ENCODE data around the gene CASP2. TPM values are rescaled to one million over a fixed set of nuclear protein-coding genes. Genes with fewer than 3 reads are reported as not detected.

The CASP2 gene
- polyA plus RNA-seq, 1 of the 3 experiments (the other 2 are of a cell fraction) = 19.7 TPM

DNA sequence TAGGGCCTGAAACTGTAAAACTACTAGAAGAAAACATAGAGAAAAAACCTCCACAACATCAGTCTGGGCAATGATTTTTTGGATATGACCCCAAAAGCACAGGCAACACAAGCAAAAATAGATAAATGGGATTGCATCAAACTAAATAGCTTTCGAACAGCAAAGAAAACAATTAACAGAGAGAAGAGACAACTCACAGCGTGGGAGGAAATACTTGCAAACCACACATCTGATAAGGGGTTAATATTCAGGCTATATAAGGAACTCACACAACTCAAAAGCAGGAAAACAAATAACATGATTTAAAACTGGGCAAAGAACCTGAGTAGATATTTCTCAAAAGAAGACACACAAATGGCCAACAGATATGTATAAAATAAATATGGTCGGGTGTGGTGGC is 32.6 kb upstream of the CASP2 start:
- WGBS (ENCODE audit: low lambda C conversion rate) = 56% methylated on average over 3 of the region's 3 CpGs
- Histone ChIP-seq H3K4me3 (ENCODE audit: low read depth in 2 of 2, low read length in 1 of 2) (no peak overlapping the region), H4K20me1 (ENCODE audit: insufficient read depth) (no peaks in the 10 kb centered on the region), H3K9me2 (no peaks in the 10 kb centered on the region), H3K9ac (no peak overlapping the region), H3K4me2 (no peak overlapping the region), H3K79me2 (ENCODE audit: insufficient read depth) (no peaks in the 10 kb centered on the region), H3K4me1 (ENCODE audit: control insufficient read depth in 1 of 2, insufficient read depth in 2 of 2, low read depth in 1 of 2, low read length in 1 of 2) (no peaks in the 10 kb centered on the region), H3F3A (replicated peaks; ENCODE audit: insufficient read depth) (no peaks in the 10 kb centered on the region), H3K27me3 (ENCODE audit: insufficient read depth) (no peaks in the 10 kb centered on the region), H3K36me3 (replicated peaks in 1 of 2; ENCODE audit: control insufficient read depth in 1 of 2, insufficient read depth in 2 of 2, low read length in 1 of 2) (no peaks in the 10 kb centered on the region), H2AFZ (ENCODE audit: low read depth) (no peak overlapping the region), H3K27ac (ENCODE audit: low read depth in 2 of 2, low read length in 1 of 2) (no peak overlapping the region), H3K9me3 (peaks cover 11% of the 10 kb centered on the region; the same call in 1 of the 2 replicates)
- ChIA-PET CTCF (interaction anchor here (1.1 to 2.5 kb wide), 6 partner anchors 11 to 160 kb away, joined by 3 to 12 read pairs (median 4); no protein-coding TSS in a partner anchor), POLR2A (no interaction called here)
- DNase-seq = no peak
- no peak for TF ChIP-seq ELF1 (IDR thresholded peaks at IDR 0.05)
- TF ChIP-seq, protein P1, sequence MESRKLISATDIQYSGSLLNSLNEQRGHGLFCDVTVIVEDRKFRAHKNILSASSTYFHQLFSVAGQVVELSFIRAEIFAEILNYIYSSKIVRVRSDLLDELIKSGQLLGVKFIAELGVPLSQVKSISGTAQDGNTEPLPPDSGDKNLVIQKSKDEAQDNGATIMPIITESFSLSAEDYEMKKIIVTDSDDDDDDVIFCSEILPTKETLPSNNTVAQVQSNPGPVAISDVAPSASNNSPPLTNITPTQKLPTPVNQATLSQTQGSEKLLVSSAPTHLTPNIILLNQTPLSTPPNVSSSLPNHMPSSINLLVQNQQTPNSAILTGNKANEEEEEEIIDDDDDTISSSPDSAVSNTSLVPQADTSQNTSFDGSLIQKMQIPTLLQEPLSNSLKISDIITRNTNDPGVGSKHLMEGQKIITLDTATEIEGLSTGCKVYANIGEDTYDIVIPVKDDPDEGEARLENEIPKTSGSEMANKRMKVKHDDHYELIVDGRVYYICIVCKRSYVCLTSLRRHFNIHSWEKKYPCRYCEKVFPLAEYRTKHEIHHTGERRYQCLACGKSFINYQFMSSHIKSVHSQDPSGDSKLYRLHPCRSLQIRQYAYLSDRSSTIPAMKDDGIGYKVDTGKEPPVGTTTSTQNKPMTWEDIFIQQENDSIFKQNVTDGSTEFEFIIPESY (IDR thresholded peaks at IDR 0.05; ENCODE audit: borderline replicate concordance, low read depth) = no peak
- no peak for TF ChIP-seq GATA2 (CRISPR knock-in tag; IDR thresholded peaks at IDR 0.05)
- TF ChIP-seq EP300 (IDR thresholded peaks at IDR 0.05; ENCODE audit: borderline replicate concordance in 1 of 2, low read depth in 1 of 2, low read length in 1 of 2) = no peak
- TF ChIP-seq YY1 (IDR thresholded peaks at IDR 0.05; ENCODE audit: low read depth) = no peak
- no peak for TF ChIP-seq EZH2phosphoT487 (IDR thresholded peaks at IDR 0.05; ENCODE audit: borderline replicate concordance, low read depth)
- TF ChIP-seq, protein P2, sequence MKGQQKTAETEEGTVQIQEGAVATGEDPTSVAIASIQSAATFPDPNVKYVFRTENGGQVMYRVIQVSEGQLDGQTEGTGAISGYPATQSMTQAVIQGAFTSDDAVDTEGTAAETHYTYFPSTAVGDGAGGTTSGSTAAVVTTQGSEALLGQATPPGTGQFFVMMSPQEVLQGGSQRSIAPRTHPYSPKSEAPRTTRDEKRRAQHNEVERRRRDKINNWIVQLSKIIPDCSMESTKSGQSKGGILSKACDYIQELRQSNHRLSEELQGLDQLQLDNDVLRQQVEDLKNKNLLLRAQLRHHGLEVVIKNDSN (IDR thresholded peaks at IDR 0.05; ENCODE audit: borderline replicate concordance, low read depth) = no peak
- no peak for TF ChIP-seq RFX5 (IDR thresholded peaks at IDR 0.05; ENCODE audit: low read length)
- TF ChIP-seq MXI1 (IDR thresholded peaks at IDR 0.05; ENCODE audit: low read depth, low read length) = no peak
- TF ChIP-seq, protein P3, sequence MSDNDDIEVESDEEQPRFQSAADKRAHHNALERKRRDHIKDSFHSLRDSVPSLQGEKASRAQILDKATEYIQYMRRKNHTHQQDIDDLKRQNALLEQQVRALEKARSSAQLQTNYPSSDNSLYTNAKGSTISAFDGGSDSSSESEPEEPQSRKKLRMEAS (IDR thresholded peaks at IDR 0.05; ENCODE audit: low read depth) = no peak
- TF ChIP-seq, protein P4, sequence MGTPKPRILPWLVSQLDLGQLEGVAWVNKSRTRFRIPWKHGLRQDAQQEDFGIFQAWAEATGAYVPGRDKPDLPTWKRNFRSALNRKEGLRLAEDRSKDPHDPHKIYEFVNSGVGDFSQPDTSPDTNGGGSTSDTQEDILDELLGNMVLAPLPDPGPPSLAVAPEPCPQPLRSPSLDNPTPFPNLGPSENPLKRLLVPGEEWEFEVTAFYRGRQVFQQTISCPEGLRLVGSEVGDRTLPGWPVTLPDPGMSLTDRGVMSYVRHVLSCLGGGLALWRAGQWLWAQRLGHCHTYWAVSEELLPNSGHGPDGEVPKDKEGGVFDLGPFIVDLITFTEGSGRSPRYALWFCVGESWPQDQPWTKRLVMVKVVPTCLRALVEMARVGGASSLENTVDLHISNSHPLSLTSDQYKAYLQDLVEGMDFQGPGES (IDR thresholded peaks at IDR 0.05; ENCODE audit: low read depth, low read length) = no peak
- no peak for TF ChIP-seq JUND (IDR thresholded peaks at IDR 0.05)
- TF ChIP-seq, protein P5, sequence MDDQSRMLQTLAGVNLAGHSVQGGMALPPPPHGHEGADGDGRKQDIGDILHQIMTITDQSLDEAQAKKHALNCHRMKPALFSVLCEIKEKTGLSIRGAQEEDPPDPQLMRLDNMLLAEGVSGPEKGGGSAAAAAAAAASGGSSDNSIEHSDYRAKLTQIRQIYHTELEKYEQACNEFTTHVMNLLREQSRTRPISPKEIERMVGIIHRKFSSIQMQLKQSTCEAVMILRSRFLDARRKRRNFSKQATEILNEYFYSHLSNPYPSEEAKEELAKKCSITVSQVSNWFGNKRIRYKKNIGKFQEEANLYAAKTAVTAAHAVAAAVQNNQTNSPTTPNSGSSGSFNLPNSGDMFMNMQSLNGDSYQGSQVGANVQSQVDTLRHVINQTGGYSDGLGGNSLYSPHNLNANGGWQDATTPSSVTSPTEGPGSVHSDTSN (IDR thresholded peaks at IDR 0.05) = no peak
- TF ChIP-seq FOXM1 (IDR thresholded peaks at IDR 0.05; ENCODE audit: low read depth) = no peak
- TF ChIP-seq, protein P6, sequence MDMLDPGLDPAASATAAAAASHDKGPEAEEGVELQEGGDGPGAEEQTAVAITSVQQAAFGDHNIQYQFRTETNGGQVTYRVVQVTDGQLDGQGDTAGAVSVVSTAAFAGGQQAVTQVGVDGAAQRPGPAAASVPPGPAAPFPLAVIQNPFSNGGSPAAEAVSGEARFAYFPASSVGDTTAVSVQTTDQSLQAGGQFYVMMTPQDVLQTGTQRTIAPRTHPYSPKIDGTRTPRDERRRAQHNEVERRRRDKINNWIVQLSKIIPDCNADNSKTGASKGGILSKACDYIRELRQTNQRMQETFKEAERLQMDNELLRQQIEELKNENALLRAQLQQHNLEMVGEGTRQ (IDR thresholded peaks at IDR 0.05; ENCODE audit: borderline replicate concordance, low read depth, low read length) = no peak
- TF ChIP-seq TAF1 (IDR thresholded peaks at IDR 0.05; ENCODE audit: borderline replicate concordance, low read depth, low read length) = no peak
- TF ChIP-seq MEF2A (IDR thresholded peaks at IDR 0.05; ENCODE audit: borderline replicate concordance, low read depth) = no peak
- no peak for TF ChIP-seq NFIC (IDR thresholded peaks at IDR 0.05; ENCODE audit: borderline replicate concordance)
- TF ChIP-seq, protein P7, sequence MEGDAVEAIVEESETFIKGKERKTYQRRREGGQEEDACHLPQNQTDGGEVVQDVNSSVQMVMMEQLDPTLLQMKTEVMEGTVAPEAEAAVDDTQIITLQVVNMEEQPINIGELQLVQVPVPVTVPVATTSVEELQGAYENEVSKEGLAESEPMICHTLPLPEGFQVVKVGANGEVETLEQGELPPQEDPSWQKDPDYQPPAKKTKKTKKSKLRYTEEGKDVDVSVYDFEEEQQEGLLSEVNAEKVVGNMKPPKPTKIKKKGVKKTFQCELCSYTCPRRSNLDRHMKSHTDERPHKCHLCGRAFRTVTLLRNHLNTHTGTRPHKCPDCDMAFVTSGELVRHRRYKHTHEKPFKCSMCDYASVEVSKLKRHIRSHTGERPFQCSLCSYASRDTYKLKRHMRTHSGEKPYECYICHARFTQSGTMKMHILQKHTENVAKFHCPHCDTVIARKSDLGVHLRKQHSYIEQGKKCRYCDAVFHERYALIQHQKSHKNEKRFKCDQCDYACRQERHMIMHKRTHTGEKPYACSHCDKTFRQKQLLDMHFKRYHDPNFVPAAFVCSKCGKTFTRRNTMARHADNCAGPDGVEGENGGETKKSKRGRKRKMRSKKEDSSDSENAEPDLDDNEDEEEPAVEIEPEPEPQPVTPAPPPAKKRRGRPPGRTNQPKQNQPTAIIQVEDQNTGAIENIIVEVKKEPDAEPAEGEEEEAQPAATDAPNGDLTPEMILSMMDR (IDR thresholded peaks at IDR 0.05) = no peak

All from SK-N-SH (cell line).